HEK293 (cell line): Measurements from ENCODE around the gene SRPK1.

Source experiments
- CTCF ChIA-PET: fragments of 350-600 bp; formaldehyde crosslinking; extraction: SDS; loops from one replicate; lab custom pipeline; 2021; ENCODE audit warnings: antibody characterized with exemption; lab: Yijun Ruan, JAX
- POLR2A ChIA-PET: fragments of 300-600 bp; formaldehyde crosslinking; extraction: SDS; loops from one replicate; lab custom pipeline; 2020; ENCODE audit warnings: antibody characterized with exemption, inconsistent platforms; lab: Yijun Ruan, JAX
- H3K27ac ChIP-seq: fragments of 200-500 bp; sonication (Bioruptor generic); 2 replicates; pipeline ENCODE4 v1.5.1; 2014; ENCODE audit warnings: low read depth, low read length, control low read depth, inconsistent platforms; ENCODE audit errors: extremely low read depth
- H3K36me3 ChIP-seq, 2 experiments: fragments of 200-500 bp in 1 of 2; sonication (Bioruptor generic) in 1 of 2; 1 replicate in 1 of 2; 2 replicates in 1 of 2; pipeline ENCODE4 v1.5.1; 2014 to 2017; ENCODE audit warnings: inconsistent platforms in 2 of 2, low read length in 2 of 2; ENCODE audit not compliant: control insufficient read depth in 2 of 2, insufficient read depth in 1 of 2
- H3K4me1 ChIP-seq: fragments of 200-500 bp; sonication (Bioruptor generic); 2 replicates; pipeline ENCODE4 v1.5.1; 2014; ENCODE audit warnings: mild to moderate bottlenecking, low read length, inconsistent platforms; ENCODE audit not compliant: control insufficient read depth, insufficient read depth
- H3K4me3 ChIP-seq: 2 replicates; pipeline ENCODE4 v1.5.1; 2011; ENCODE audit warnings: low read depth, mild to moderate bottlenecking, control low read depth, low read length, moderate library complexity
- H3K9me3 ChIP-seq: fragments of 200-500 bp; sonication (Bioruptor generic); 2 replicates; pipeline ENCODE4 v1.5.1; 2014; ENCODE audit warnings: low read depth, low read length, inconsistent platforms; ENCODE audit not compliant: control insufficient read depth, insufficient read depth
- BCL11A ChIP-seq: fragments of 450-650 bp; formaldehyde crosslinking; IDR thresholded peaks from 2 replicates; pipeline ENCODE4 v1.5.1; 2016; ENCODE audit warnings: low read depth, missing biosample characterization, missing genetic modification characterization
- EGR2 ChIP-seq: fragments of 450-650 bp; formaldehyde crosslinking; IDR thresholded peaks from 2 replicates; pipeline ENCODE4 v1.5.1; 2016; ENCODE audit warnings: low read depth, missing biosample characterization, missing genetic modification characterization
- KLF1 ChIP-seq: fragments of 450-650 bp; formaldehyde crosslinking; IDR thresholded peaks from 2 replicates; pipeline ENCODE4 v1.5.1; 2016; ENCODE audit warnings: missing biosample characterization, missing genetic modification characterization
- KLF9 ChIP-seq: fragments of 450-650 bp; formaldehyde crosslinking; IDR thresholded peaks from 2 replicates; pipeline ENCODE4 v1.5.1; 2016; ENCODE audit warnings: missing biosample characterization, missing genetic modification characterization, low read depth
- PBX3 ChIP-seq: sonication (generic); formaldehyde crosslinking; IDR thresholded peaks from 2 replicates; pipeline ENCODE4 v1.8.1; 2022; ENCODE audit warnings: mild to moderate bottlenecking, moderate library complexity, missing genetic modification reagents
- PRDM10 ChIP-seq: fragments of 450-650 bp; formaldehyde crosslinking; IDR thresholded peaks from 2 replicates; pipeline ENCODE4 v1.5.1; 2016; ENCODE audit warnings: missing biosample characterization, missing genetic modification characterization
- REST ChIP-seq: fragments of 450-650 bp; formaldehyde crosslinking; IDR thresholded peaks from 2 replicates; pipeline ENCODE4 v1.5.1; 2016; ENCODE audit warnings: missing biosample characterization, missing genetic modification characterization
- SCRT2 ChIP-seq: fragments of 450-650 bp; formaldehyde crosslinking; IDR thresholded peaks from 2 replicates; pipeline ENCODE4 v1.5.1; 2016; ENCODE audit warnings: missing biosample characterization, missing genetic modification characterization
- SP2 ChIP-seq: fragments of 450-650 bp; formaldehyde crosslinking; IDR thresholded peaks from 2 replicates; pipeline ENCODE4 v1.5.1; 2016; ENCODE audit warnings: missing biosample characterization, missing genetic modification characterization
- SP7 ChIP-seq: fragments of 450-650 bp; formaldehyde crosslinking; IDR thresholded peaks from 2 replicates; pipeline ENCODE4 v1.5.1; 2016; ENCODE audit warnings: missing biosample characterization, missing genetic modification characterization
- ZBTB48 ChIP-seq: fragments of 450-650 bp; formaldehyde crosslinking; IDR thresholded peaks from 2 replicates; pipeline ENCODE4 v1.5.1; 2016; ENCODE audit warnings: missing biosample characterization, missing genetic modification characterization
- ZEB2 ChIP-seq: fragments of 450-650 bp; formaldehyde crosslinking; IDR thresholded peaks from 2 replicates; pipeline ENCODE4 v1.5.1; 2016; ENCODE audit warnings: missing biosample characterization, missing genetic modification characterization
- ZFHX2 ChIP-seq: fragments of 450-650 bp; formaldehyde crosslinking; conservative IDR thresholded peaks from 2 replicates; pipeline ENCODE4 v1.5.1; 2016; ENCODE audit warnings: missing biosample characterization, missing genetic modification characterization
- ZNF133 ChIP-seq: fragments of 450-650 bp; formaldehyde crosslinking; IDR thresholded peaks from 2 replicates; pipeline ENCODE4 v1.5.1; 2016; ENCODE audit warnings: missing biosample characterization, missing genetic modification characterization
- ZNF202 ChIP-seq: fragments of 450-650 bp; formaldehyde crosslinking; IDR thresholded peaks from 2 replicates; pipeline ENCODE4 v1.5.1; 2016; ENCODE audit warnings: missing biosample characterization, missing genetic modification characterization, borderline replicate concordance
- ZNF37A ChIP-seq: fragments of 450-650 bp; IDR thresholded peaks from 2 replicates; pipeline ENCODE4 v1.5.1; 2018; ENCODE audit warnings: missing biosample characterization, missing genetic modification characterization
- ZNF391 ChIP-seq: fragments of 450-650 bp; formaldehyde crosslinking; IDR thresholded peaks from 2 replicates; pipeline ENCODE4 v1.5.1; 2016; ENCODE audit warnings: low read depth, missing biosample characterization, missing genetic modification characterization, borderline replicate concordance
- ZNF404 ChIP-seq: fragments of 450-650 bp; formaldehyde crosslinking; IDR thresholded peaks from 2 replicates; pipeline ENCODE4 v1.5.1; 2017; ENCODE audit warnings: missing biosample characterization, missing genetic modification characterization
- ZNF510 ChIP-seq: fragments of 450-650 bp; formaldehyde crosslinking; IDR thresholded peaks from 2 replicates; pipeline ENCODE4 v1.5.1; 2018; ENCODE audit warnings: mild to moderate bottlenecking, missing genetic modification characterization, missing biosample characterization; ENCODE audit not compliant: insufficient replicate concordance
- ZNF529 ChIP-seq: fragments of 450-650 bp; formaldehyde crosslinking; IDR thresholded peaks from 2 replicates; pipeline ENCODE4 v1.5.1; 2017; ENCODE audit warnings: missing genetic modification characterization, missing biosample characterization; ENCODE audit not compliant: insufficient replicate concordance
- ZNF548 ChIP-seq: fragments of 450-650 bp; formaldehyde crosslinking; IDR thresholded peaks from 2 replicates; pipeline ENCODE4 v1.5.1; 2016; ENCODE audit warnings: missing biosample characterization, missing genetic modification characterization
- ZNF600 ChIP-seq: fragments of 450-650 bp; formaldehyde crosslinking; IDR thresholded peaks from 2 replicates; pipeline ENCODE4 v1.5.1; 2016; ENCODE audit warnings: missing biosample characterization, missing genetic modification characterization
- ZNF692 ChIP-seq: fragments of 450-650 bp; formaldehyde crosslinking; IDR thresholded peaks from 2 replicates; pipeline ENCODE4 v1.5.1; 2016; ENCODE audit warnings: missing biosample characterization, missing genetic modification characterization
- ZNF830 ChIP-seq: fragments of 450-650 bp; IDR thresholded peaks from 2 replicates; pipeline ENCODE4 v1.5.0; 2018; ENCODE audit warnings: missing biosample characterization, missing genetic modification characterization, low read depth, mild to moderate bottlenecking, moderate library complexity
- ZNF837 ChIP-seq: fragments of 450-650 bp; formaldehyde crosslinking; IDR thresholded peaks from 2 replicates; pipeline ENCODE4 v1.5.1; 2016; ENCODE audit warnings: missing biosample characterization, missing genetic modification characterization

Gene SRPK1

GRCh38 chr6:35808688-35809087 lies 112.2 kb downstream of the SRPK1 start:
- Histone ChIP-seq H3K9me3 (no peaks in the 10 kb centered on the region), H3K36me3 (no peaks in the 10 kb centered on the region), H3K27ac (no peak overlapping the region), H3K4me3 (no peak overlapping the region), H3K4me1 (no peaks in the 10 kb centered on the region)
- ChIA-PET CTCF (interaction anchor here (0.5 kb wide), 1 partner anchor 650 kb away, joined by 3 read pairs; no protein-coding TSS in a partner anchor), POLR2A (interaction anchor here (0.5 to 1.0 kb wide), 2 partner anchors 11 to 21 kb away, joined by 3 to 6 read pairs; no protein-coding TSS in a partner anchor)
- TF ChIP-seq SCRT2 (peak; percentile 78), ZBTB48 (tag by site-specific recombination) (peak; percentile 63), ZNF202 (no peak), SP7 (peak; percentile 72), BCL11A (tag by site-specific recombination) (no peak), KLF1 (tag by site-specific recombination) (peak; percentile 55), ZFHX2 (tag by site-specific recombination) (peak; percentile 61), EGR2 (tag by site-specific recombination) (0 out of 2 replicates have a peak, but pooled peaks have one; percentile 35), ZNF37A (tag by site-specific recombination) (no peak), ZNF692 (peak; percentile 67), KLF9 (tag by site-specific recombination) (peak; percentile 24; the same call in 1 of the 2 replicates), PRDM10 (tag by site-specific recombination) (peak; percentile 72), ZNF600 (tag by site-specific recombination) (peak; percentile 96), ZEB2 (tag by site-specific recombination) (peak; percentile 50; the same call in 1 of the 2 replicates)

- CTCF ChIA-PET, result no interaction called here
- H3K4me1 ChIP-seq, result no peaks in the 10 kb centered on the region
- POLR2A ChIA-PET, result interaction anchor here (0.6 kb wide), 1 partner anchor 20 kb away, joined by 3 read pairs; no protein-coding TSS in a partner anchor
- no peak within 1 kb of the TSS for H3K27ac ChIP-seq
- no peaks in the 10 kb centered on the region for H3K36me3 ChIP-seq
- H3K9me3 ChIP-seq, result no peaks in the 10 kb centered on the region
- H3K4me3 ChIP-seq, result peak within 1 kb of the TSS; percentile 22
- TF ChIP-seq REST (tag by site-specific recombination) (peak; percentile 99), ZNF830 (tag by site-specific recombination) (no peak), SP2 (tag by site-specific recombination) (peak; percentile 41), ZNF600 (tag by site-specific recombination) (0 out of 2 replicates have a peak, but pooled peaks have one; percentile 29), ZNF510 (tag by site-specific recombination) (no peak), ZNF391 (tag by site-specific recombination) (0 out of 2 replicates have a peak, but pooled peaks have one; percentile 13), ZNF133 (no peak), PBX3 (CRISPR knock-in tag) (peak; percentile 94), ZNF837 (tag by site-specific recombination) (no peak), ZNF548 (tag by site-specific recombination) (no peak), ZNF529 (tag by site-specific recombination) (no peak), ZNF404 (tag by site-specific recombination) (no peak)
These were observed 115.7 kb downstream of the SRPK1 start, which contains the start of gene LHFPL5 for GRCh38 chr6:35804996-35805736. Gene LHFPL5 (plus strand): TSS chr6:35805352. CDS start chr6:35805671, 319 bp downstream.
